ENCODE data around the gene PSMA2. TPM values are rescaled to one million over a fixed set of nuclear protein-coding genes. Genes with fewer than 3 reads are reported as not detected.

PSMA2 gene
- polyA plus RNA-seq, 1 donor (not counting 4 experiments of a cell fraction or from before 2014, with no cell fraction given): 251 TPM

DNA sequence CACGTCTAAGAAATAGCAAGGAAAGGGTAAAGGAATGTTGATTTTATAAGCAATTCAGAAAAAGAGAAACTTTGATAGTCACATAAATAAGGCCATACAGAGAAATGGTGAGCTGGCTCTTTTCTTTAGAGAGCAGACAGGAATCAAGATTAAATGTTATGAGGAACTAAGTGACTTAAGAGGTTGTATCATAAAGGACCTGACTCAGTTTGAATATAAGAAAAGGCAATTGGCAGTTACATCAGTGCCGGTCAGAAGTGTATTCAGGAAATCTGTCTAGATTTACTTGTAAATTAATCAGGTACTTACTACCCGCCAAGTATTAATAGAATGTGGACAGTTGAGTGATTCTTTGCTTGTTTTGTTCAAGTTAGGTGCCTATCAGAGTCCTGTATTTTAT is 2.3 kb upstream of the PSMA2 start:
- Histone ChIP-seq H3K4me2 (ENCODE audit: control insufficient read depth, extremely low read depth, insufficient read depth, low read depth, low read length) (no peak overlapping the region), H3K9me3 (ENCODE audit: control insufficient read depth, low read depth, low read length) (no peaks in the 10 kb centered on the region), H3K4me3 (ENCODE audit: control insufficient read depth in 2 of 3, extremely low read depth in 1 of 3, insufficient read depth in 2 of 3, low read depth in 1 of 3, low read length in 3 of 3) (no peak overlapping the region), H4K20me1 (ENCODE audit: control insufficient read depth, extremely low read depth, insufficient read depth, low read length) (no peaks in the 10 kb centered on the region), H3K27ac (ENCODE audit: control insufficient read depth, insufficient read depth, low read length) (no peak overlapping the region), H3K79me2 (ENCODE audit: control insufficient read depth, insufficient read depth, low read length) (peaks cover 66% of the 10 kb centered on the region), H3K27me3 (ENCODE audit: control insufficient read depth, extremely low read depth, insufficient read depth, low read length) (no peaks in the 10 kb centered on the region), H2AFZ (ENCODE audit: control insufficient read depth, low read length) (no peak overlapping the region), H3K4me1 (ENCODE audit: control insufficient read depth, extremely low read depth, insufficient read depth, low read length) (peaks cover 15% of the 10 kb centered on the region), H3K36me3 (ENCODE audit: control insufficient read depth in 2 of 2, extremely low read depth in 1 of 2, insufficient read depth in 2 of 2, low read length in 2 of 2) (peaks cover 11 to 19% of the 10 kb centered on the region in 2 experiments), H3K9me1 (ENCODE audit: control insufficient read depth, extremely low read depth, insufficient read depth, low read length) (no peaks in the 10 kb centered on the region), H3K9ac (ENCODE audit: control insufficient read depth, extremely low read depth, insufficient read depth, low read length) (no peak overlapping the region)
- TF ChIP-seq, protein P1, sequence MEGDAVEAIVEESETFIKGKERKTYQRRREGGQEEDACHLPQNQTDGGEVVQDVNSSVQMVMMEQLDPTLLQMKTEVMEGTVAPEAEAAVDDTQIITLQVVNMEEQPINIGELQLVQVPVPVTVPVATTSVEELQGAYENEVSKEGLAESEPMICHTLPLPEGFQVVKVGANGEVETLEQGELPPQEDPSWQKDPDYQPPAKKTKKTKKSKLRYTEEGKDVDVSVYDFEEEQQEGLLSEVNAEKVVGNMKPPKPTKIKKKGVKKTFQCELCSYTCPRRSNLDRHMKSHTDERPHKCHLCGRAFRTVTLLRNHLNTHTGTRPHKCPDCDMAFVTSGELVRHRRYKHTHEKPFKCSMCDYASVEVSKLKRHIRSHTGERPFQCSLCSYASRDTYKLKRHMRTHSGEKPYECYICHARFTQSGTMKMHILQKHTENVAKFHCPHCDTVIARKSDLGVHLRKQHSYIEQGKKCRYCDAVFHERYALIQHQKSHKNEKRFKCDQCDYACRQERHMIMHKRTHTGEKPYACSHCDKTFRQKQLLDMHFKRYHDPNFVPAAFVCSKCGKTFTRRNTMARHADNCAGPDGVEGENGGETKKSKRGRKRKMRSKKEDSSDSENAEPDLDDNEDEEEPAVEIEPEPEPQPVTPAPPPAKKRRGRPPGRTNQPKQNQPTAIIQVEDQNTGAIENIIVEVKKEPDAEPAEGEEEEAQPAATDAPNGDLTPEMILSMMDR (optimal IDR thresholded peaks at IDR 0.05 in 1 of 3, IDR thresholded peaks at IDR 0.05 in 1 of 3, conservative IDR thresholded peaks at IDR 0.05 in 1 of 3; ENCODE audit: extremely low read depth in 1 of 3, insufficient read depth in 2 of 3, low read length in 3 of 3): no peak
- no peak for TF ChIP-seq EZH2 (IDR thresholded peaks at IDR 0.05; ENCODE audit: low read length)
- dilution Hi-C loops (cut with MboI; ENCODE audit: extremely low pct_ligation_motif_present, low sequenced_read_pairs): no loop called here
- DNase-seq (ENCODE audit: low read depth, low spot score) (no peak), FAIRE-seq (no peak)

- Histone ChIP-seq H3K4me3 (ENCODE audit: control insufficient read depth in 2 of 3, extremely low read depth in 1 of 3, insufficient read depth in 2 of 3, low read depth in 1 of 3, low read length in 3 of 3) (peak overlapping the region; percentile 95 to 98 (median 98)), H3K27me3 (ENCODE audit: control insufficient read depth, extremely low read depth, insufficient read depth, low read length) (no peaks in the 10 kb centered on the region), H3K36me3 (ENCODE audit: control insufficient read depth in 2 of 2, extremely low read depth in 1 of 2, insufficient read depth in 2 of 2, low read length in 2 of 2) (peaks cover 7 to 12% of the 10 kb centered on the region in 2 experiments), H2AFZ (ENCODE audit: control insufficient read depth, low read length) (peak overlapping the region; percentile 78), H3K9ac (ENCODE audit: control insufficient read depth, extremely low read depth, insufficient read depth, low read length) (peak overlapping the region; percentile 99), H3K4me1 (ENCODE audit: control insufficient read depth, extremely low read depth, insufficient read depth, low read length) (peaks cover 21% of the 10 kb centered on the region), H4K20me1 (ENCODE audit: control insufficient read depth, extremely low read depth, insufficient read depth, low read length) (no peaks in the 10 kb centered on the region), H3K27ac (ENCODE audit: control insufficient read depth, insufficient read depth, low read length) (peak overlapping the region; percentile 97), H3K9me3 (ENCODE audit: control insufficient read depth, low read depth, low read length) (no peaks in the 10 kb centered on the region), H3K79me2 (ENCODE audit: control insufficient read depth, insufficient read depth, low read length) (peaks cover 78% of the 10 kb centered on the region), H3K9me1 (ENCODE audit: control insufficient read depth, extremely low read depth, insufficient read depth, low read length) (no peaks in the 10 kb centered on the region), H3K4me2 (ENCODE audit: control insufficient read depth, extremely low read depth, insufficient read depth, low read depth, low read length) (peak overlapping the region; percentile 87)
- FAIRE-seq: peak; percentile 36
- no peak for TF ChIP-seq EZH2 (IDR thresholded peaks at IDR 0.05; ENCODE audit: low read length)
- TF ChIP-seq, protein P1 (optimal IDR thresholded peaks at IDR 0.05 in 1 of 3, IDR thresholded peaks at IDR 0.05 in 1 of 3, conservative IDR thresholded peaks at IDR 0.05 in 1 of 3; ENCODE audit: extremely low read depth in 1 of 3, insufficient read depth in 2 of 3, low read length in 3 of 3): no peak
- DNase-seq (ENCODE audit: low read depth, low spot score): no peak
- dilution Hi-C loops (cut with MboI; ENCODE audit: extremely low pct_ligation_motif_present, low sequenced_read_pairs): no loop called here
Measured at GRCh38 chr7:42932811-42933591, 1.0 kb upstream of the PSMA2 start.
